ENCODE data around the gene NKD2.

Gene NKD2

GRCh38 chr5:1033606-1034420 is 25.2 kb downstream of the NKD2 start:
- Mint-ChIP-seq H3K27ac (peak overlapping the region; percentile 83), H3K36me3 (ENCODE audit: low read depth) (no peaks in the 10 kb centered on the region), H3K4me3 (no peak overlapping the region), H3K9me3 (peaks cover 3% of the 10 kb centered on the region), H3K4me1 (peaks cover 22% of the 10 kb centered on the region), H3K27me3 (ENCODE audit: low read depth, poor library complexity) (peaks cover 3% of the 10 kb centered on the region)
- no peak for TF ChIP-seq CTCF (IDR thresholded peaks at IDR 0.05)
- peak; percentile 3 for DNase-seq

GRCh38 chr5:1034421-1034905 is 25.9 kb downstream of the NKD2 start:
- TF ChIP-seq CTCF (IDR thresholded peaks at IDR 0.05), result no peak
- no peak overlapping the region for H3K27ac Mint-ChIP-seq
- DNase-seq, result peak; percentile 1
- peaks cover 15% of the 10 kb centered on the region for H3K4me1 Mint-ChIP-seq
- no peak overlapping the region for H3K4me3 Mint-ChIP-seq
- H3K9me3 Mint-ChIP-seq, result peaks cover 4% of the 10 kb centered on the region
- H3K36me3 Mint-ChIP-seq (ENCODE audit: low read depth), result no peaks in the 10 kb centered on the region
- no peaks in the 10 kb centered on the region for H3K27me3 Mint-ChIP-seq (ENCODE audit: low read depth, poor library complexity)

GRCh38 chr5:1034986-1035385 is 26.4 kb downstream of the NKD2 start:
- no peak for TF ChIP-seq CTCF (IDR thresholded peaks at IDR 0.05)
- peaks cover 7% of the 10 kb centered on the region for H3K9me3 Mint-ChIP-seq
- H3K4me3 Mint-ChIP-seq, result no peak overlapping the region
- H3K4me1 Mint-ChIP-seq, result peaks cover 14% of the 10 kb centered on the region
- no peaks in the 10 kb centered on the region for H3K27me3 Mint-ChIP-seq (ENCODE audit: low read depth, poor library complexity)
- peaks cover 3% of the 10 kb centered on the region for H3K36me3 Mint-ChIP-seq (ENCODE audit: low read depth)
- DNase-seq, result no peak
- no peak overlapping the region for H3K27ac Mint-ChIP-seq

GRCh38 chr5:1035421-1036405 is 27.1 kb downstream of the NKD2 start:
- TF ChIP-seq CTCF (IDR thresholded peaks at IDR 0.05), result no peak
- DNase-seq, result peak; percentile 3
- H3K27ac Mint-ChIP-seq, result no peak overlapping the region
- H3K36me3 Mint-ChIP-seq (ENCODE audit: low read depth), result peaks cover 10% of the 10 kb centered on the region
- H3K9me3 Mint-ChIP-seq, result peaks cover 14% of the 10 kb centered on the region
- H3K4me3 Mint-ChIP-seq, result no peak overlapping the region
- H3K4me1 Mint-ChIP-seq, result peaks cover 14% of the 10 kb centered on the region
- no peaks in the 10 kb centered on the region for H3K27me3 Mint-ChIP-seq (ENCODE audit: low read depth, poor library complexity)

- Mint-ChIP-seq H3K4me1 (peaks cover 14% of the 10 kb centered on the region), H3K36me3 (ENCODE audit: low read depth) (peaks cover 15% of the 10 kb centered on the region), H3K9me3 (peaks cover 23% of the 10 kb centered on the region), H3K4me3 (no peak overlapping the region), H3K27me3 (ENCODE audit: low read depth, poor library complexity) (no peaks in the 10 kb centered on the region), H3K27ac (no peak overlapping the region)
- TF ChIP-seq CTCF (IDR thresholded peaks at IDR 0.05), result no peak
- DNase-seq, result peak; percentile 1
Measured at GRCh38 chr5:1036504-1037122, 28.0 kb downstream of the NKD2 start.
